IMR-90 (cell line): Measurements from ENCODE around the gene NCAPH2. TPM values are rescaled to one million over a fixed set of nuclear protein-coding genes. Genes with fewer than 3 reads are reported as not detected.

ENCODE experiments used
- ATAC-seq: fragments of 200-7000 bp; cut with Tn5 transposase; 2 replicates; pipeline ENCODE4 v1.9.1; 2020; ENCODE audit warnings: low read depth, mild to moderate bottlenecking, moderate library complexity
- BruUV-seq: library from RNA; stranded (reverse); fragments of 400-500 nt; replicated peaks from 2 replicates; lab custom pipeline; 2021; lab: Mats Ljungman, UMichigan
- CTCF ChIA-PET: fragments of 300-600 bp; formaldehyde crosslinking; extraction: SDS; loops from one replicate; lab custom pipeline; 2021; ENCODE audit warnings: antibody characterized with exemption; lab: Yijun Ruan, JAX
- POLR2A ChIA-PET: fragments of 300-600 bp; sonication (Branson Sonifier 250); formaldehyde crosslinking; loops from one replicate; lab custom pipeline; 2022; ENCODE audit warnings: antibody characterized with exemption; ENCODE audit not compliant: unreplicated experiment; lab: Charles Lee
- DNase-seq: peaks from one replicate; pipeline ENCODE4 v3.0.0; 2013
- H2AFZ ChIP-seq: replicated peaks from 2 replicates; pipeline ENCODE3; 2013; ENCODE audit warnings: low read length, mild to moderate bottlenecking; ENCODE audit not compliant: poor library complexity
- H2AK5ac ChIP-seq: 2 replicates; pipeline ENCODE4 v1.6.1; 2013; ENCODE audit warnings: low read depth, low read length, inconsistent platforms
- H2AK9ac ChIP-seq: replicated peaks from 2 replicates; pipeline ENCODE3; 2013; ENCODE audit warnings: mild to moderate bottlenecking, low read depth, low read length, moderate library complexity; ENCODE audit not compliant: poor library complexity
- H2BK120ac ChIP-seq: 2 replicates; pipeline ENCODE4 v1.6.1; 2013; ENCODE audit warnings: low read depth, low read length, inconsistent platforms
- H2BK15ac ChIP-seq: 3 replicates; pipeline ENCODE4 v1.6.1; 2013; ENCODE audit warnings: low read depth, low read length, inconsistent platforms
- H2BK20ac ChIP-seq: 2 replicates; pipeline ENCODE4 v1.6.1; 2013; ENCODE audit warnings: low read depth, mild to moderate bottlenecking, inconsistent platforms, low read length, moderate library complexity
- H2BK5ac ChIP-seq: 2 replicates; pipeline ENCODE4 v1.6.1; 2013; ENCODE audit warnings: mild to moderate bottlenecking, low read depth, low read length, inconsistent platforms; ENCODE audit not compliant: poor library complexity, severe bottlenecking
- H3K14ac ChIP-seq: replicated peaks from 2 replicates; pipeline ENCODE4 v1.6.1; 2013; ENCODE audit warnings: low read depth, low read length, inconsistent platforms
- H3K18ac ChIP-seq: 2 replicates; pipeline ENCODE4 v1.6.1; 2013; ENCODE audit warnings: low read depth, low read length, control low read depth
- H3K23ac ChIP-seq: 2 replicates; pipeline ENCODE4 v1.6.1; 2013; ENCODE audit warnings: low read depth, low read length, inconsistent platforms
- H3K27ac ChIP-seq: 2 replicates; pipeline ENCODE4 v1.5.1; 2013; ENCODE audit warnings: mild to moderate bottlenecking, control low read depth, low read length; ENCODE audit not compliant: insufficient read depth
- H3K27me3 ChIP-seq: 2 replicates; pipeline ENCODE4 v1.6.1; 2013; ENCODE audit warnings: low read length; ENCODE audit not compliant: control insufficient read depth, insufficient read depth
- H3K36me3 ChIP-seq: 2 replicates; pipeline ENCODE4 v1.6.1; 2013; ENCODE audit warnings: low read length, mixed read lengths; ENCODE audit not compliant: control insufficient read depth, insufficient read depth
- H3K4ac ChIP-seq: 2 replicates; pipeline ENCODE4 v1.6.1; 2013; ENCODE audit warnings: low read depth, low read length, inconsistent platforms
- H3K4me1 ChIP-seq: 2 replicates; pipeline ENCODE4 v1.6.1; 2013; ENCODE audit warnings: low read length, mixed read lengths; ENCODE audit not compliant: control insufficient read depth, insufficient read depth
- H3K4me2 ChIP-seq: 2 replicates; pipeline ENCODE4 v1.6.1; 2013; ENCODE audit warnings: low read depth, mild to moderate bottlenecking, control low read depth, low read length, moderate library complexity
- H3K4me3 ChIP-seq: 2 replicates; pipeline ENCODE4 v1.5.1; 2013; ENCODE audit warnings: low read depth, mild to moderate bottlenecking, control low read depth, low read length, moderate library complexity; ENCODE audit not compliant: insufficient read depth
- H3K56ac ChIP-seq: 2 replicates; pipeline ENCODE4 v1.6.1; 2013; ENCODE audit warnings: low read length, inconsistent platforms; ENCODE audit not compliant: insufficient read depth; ENCODE audit errors: extremely low read depth
- H3K79me1 ChIP-seq, 2 experiments: 2 replicates each; pipeline ENCODE4 v1.6.1; 2013; ENCODE audit warnings: low read length in 2 of 2, inconsistent platforms in 1 of 2, low read depth in 1 of 2
- H3K9ac ChIP-seq: 2 replicates; pipeline ENCODE4 v1.6.1; 2013; ENCODE audit warnings: low read depth, low read length, control low read depth
- H3K9me1 ChIP-seq: 2 replicates; pipeline ENCODE4 v1.6.1; 2013; ENCODE audit warnings: low read length, inconsistent platforms; ENCODE audit not compliant: insufficient read depth
- H3K9me3 ChIP-seq: 2 replicates; pipeline ENCODE4 v1.6.1; 2013; ENCODE audit warnings: low read length; ENCODE audit not compliant: control insufficient read depth, insufficient read depth
- H4K20me1 ChIP-seq: 2 replicates; pipeline ENCODE4 v1.6.1; 2013; ENCODE audit warnings: low read length, inconsistent platforms; ENCODE audit not compliant: insufficient read depth
- H4K5ac ChIP-seq: 2 replicates; pipeline ENCODE4 v1.6.1; 2013; ENCODE audit warnings: mild to moderate bottlenecking, low read depth, low read length, control low read depth
- H4K8ac ChIP-seq, 2 experiments: 2 replicates each; pipeline ENCODE4 v1.6.1; 2013; ENCODE audit warnings: low read depth in 2 of 2, low read length in 2 of 2, control low read depth in 1 of 2, inconsistent platforms in 1 of 2
- H4K91ac ChIP-seq: 2 replicates; pipeline ENCODE4 v1.6.1; 2013; ENCODE audit warnings: low read depth, low read length, inconsistent platforms; ENCODE audit not compliant: insufficient read depth
- BHLHE40 ChIP-seq: fragments of 150-350 bp; IDR thresholded peaks from 2 replicates; pipeline ENCODE4 v1.6.1; 2016; ENCODE audit warnings: mild to moderate bottlenecking, low read depth, low read length
- CEBPB ChIP-seq: IDR thresholded peaks from 2 replicates; pipeline ENCODE4 v1.6.1; 2012; ENCODE audit warnings: low read depth, low read length, improper control_type of control experiment
- CHD1 ChIP-seq: IDR thresholded peaks from 2 replicates; pipeline ENCODE4 v1.6.1; 2012; ENCODE audit warnings: low read depth, low read length, improper control_type of control experiment
- FOS ChIP-seq: fragments of 150-350 bp; IDR thresholded peaks from 2 replicates; pipeline ENCODE4 v1.6.1; 2016; ENCODE audit warnings: low read depth, low read length
- MAFK ChIP-seq: IDR thresholded peaks from 2 replicates; pipeline ENCODE4 v1.6.1; 2012; ENCODE audit warnings: low read depth, low read length, improper control_type of control experiment
- MAZ ChIP-seq: IDR thresholded peaks from 2 replicates; pipeline ENCODE4 v1.6.1; 2012; ENCODE audit warnings: low read depth, mild to moderate bottlenecking, low read length, improper control_type of control experiment, moderate library complexity, borderline replicate concordance
- MXI1 ChIP-seq: IDR thresholded peaks from 2 replicates; pipeline ENCODE4 v1.6.1; 2012; ENCODE audit warnings: low read depth, mild to moderate bottlenecking, low read length, moderate library complexity, borderline replicate concordance
- NFE2L2 ChIP-seq: fragments of 150-350 bp; IDR thresholded peaks from 2 replicates; pipeline ENCODE4 v1.6.1; 2016; ENCODE audit warnings: low read depth, mild to moderate bottlenecking, low read length
- RAD21 ChIP-seq: IDR thresholded peaks from 2 replicates; pipeline ENCODE4 v1.6.1; 2012; ENCODE audit warnings: low read length, improper control_type of control experiment
- RCOR1 ChIP-seq: IDR thresholded peaks from 2 replicates; pipeline ENCODE4 v1.6.1; 2012; ENCODE audit warnings: mild to moderate bottlenecking, low read length, improper control_type of control experiment; ENCODE audit not compliant: insufficient replicate concordance
- RFX5 ChIP-seq: IDR thresholded peaks from 2 replicates; pipeline ENCODE4 v1.8.0; 2012; ENCODE audit warnings: low read depth, mild to moderate bottlenecking, low read length, moderate library complexity
- SMC3 ChIP-seq: fragments of 150-350 bp; IDR thresholded peaks from 2 replicates; pipeline ENCODE4 v1.6.1; 2016; ENCODE audit warnings: low read depth, mild to moderate bottlenecking, antibody characterized with exemption, low read length, moderate library complexity
- WGBS, 2 experiments: methylation state at CpG; one replicate each; pipeline versions ENCODE4 v1.1.5 to v1.1.7; 2013; ENCODE audit warnings: missing lambda C conversion rate in 2 of 2; ENCODE audit not compliant: insufficient read length in 1 of 2; ENCODE audit errors: extremely low coverage in 2 of 2; 5-methylcytosine and 5-hydroxymethylcytosine counted together
- dilution Hi-C: fragments of 300-500 bp; cut with HindIII; formaldehyde crosslinking; loops from one replicate; pipeline ENCODE4 v1.14.3; 2018; ENCODE audit warnings: low sequenced_read_pairs; ENCODE audit not compliant: unreplicated experiment
- in situ Hi-C: fragments of 300-500 bp; cut with MboI; formaldehyde crosslinking; loops from 3 replicates; pipeline ENCODE4 v1.14.3; 2019; ENCODE audit warnings: low sequenced_read_pairs, inconsistent platforms, mixed read lengths
- intact Hi-C: fragments of 100-400 bp; cut with micrococcal nuclease; formaldehyde crosslinking; loops from 2 replicates; pipeline ENCODE4 v1.10.0; 2022
- polyA plus RNA-seq, 3 experiments: library from polyadenylated mRNA; depleted of rRNA; stranded (reverse); fragments of >200 nt; gene quantifications; 2 replicates each; pipeline ENCODE4 v1.2.3, GENCODE V29; 2012; ENCODE audit warnings: low replicate concordance in 1 of 3
- total RNA-seq: library from RNA; depleted of rRNA; stranded (reverse); fragments of >200 nt; gene quantifications from 2 replicates; pipeline ENCODE4 v1.2.3, GENCODE V29; 2012
- TF ChIP-seq, protein P1 (sequence below): fragments of 150-350 bp; IDR thresholded peaks from 2 replicates; pipeline ENCODE4 v1.6.1; 2016; ENCODE audit warnings: low read depth, mild to moderate bottlenecking, low read length, moderate library complexity, borderline replicate concordance
- TF ChIP-seq, protein P2 (sequence below): fragments of 150-350 bp; IDR thresholded peaks from 2 replicates; pipeline ENCODE4 v1.6.1; 2017; ENCODE audit warnings: mild to moderate bottlenecking, antibody characterized with exemption, low read length, low read depth

The NCAPH2 gene
- total and polyA plus RNA-seq, 2 of the 4 experiments (the other 2 are of a cell fraction), result 30.2 to 38.5 TPM

DNA sequence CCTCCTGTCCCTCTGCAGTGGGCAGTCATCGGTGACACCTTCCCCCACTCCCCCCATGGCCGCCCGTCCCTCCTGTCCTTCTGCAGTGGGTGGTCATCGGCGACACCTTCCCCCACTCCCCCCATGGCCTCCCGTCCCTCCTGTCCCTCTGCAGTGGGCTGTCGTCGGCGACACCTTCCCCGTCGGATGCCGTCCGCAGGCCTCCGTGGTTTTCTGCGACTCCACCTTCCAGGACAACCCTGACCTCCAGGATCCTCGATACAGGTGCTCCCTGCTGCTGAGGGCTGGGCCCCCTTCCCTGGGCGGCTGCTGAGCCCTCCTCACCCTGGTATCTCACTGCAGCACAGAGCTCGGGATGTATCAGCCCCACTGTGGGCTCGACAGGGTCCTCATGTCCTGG lies 19.1 kb upstream of the NCAPH2 start:
- H3K4ac ChIP-seq, result no peak overlapping the region
- no peaks in the 10 kb centered on the region for H3K9me3 ChIP-seq
- TF ChIP-seq CHD1 (no peak), MAZ (no peak), NFE2L2 (no peak), MAFK (no peak), FOS (no peak), SMC3 (no peak), MXI1 (no peak), RCOR1 (no peak), RAD21 (no peak), RFX5 (no peak), BHLHE40 (no peak), CEBPB (no peak)
- TF ChIP-seq, protein P1, sequence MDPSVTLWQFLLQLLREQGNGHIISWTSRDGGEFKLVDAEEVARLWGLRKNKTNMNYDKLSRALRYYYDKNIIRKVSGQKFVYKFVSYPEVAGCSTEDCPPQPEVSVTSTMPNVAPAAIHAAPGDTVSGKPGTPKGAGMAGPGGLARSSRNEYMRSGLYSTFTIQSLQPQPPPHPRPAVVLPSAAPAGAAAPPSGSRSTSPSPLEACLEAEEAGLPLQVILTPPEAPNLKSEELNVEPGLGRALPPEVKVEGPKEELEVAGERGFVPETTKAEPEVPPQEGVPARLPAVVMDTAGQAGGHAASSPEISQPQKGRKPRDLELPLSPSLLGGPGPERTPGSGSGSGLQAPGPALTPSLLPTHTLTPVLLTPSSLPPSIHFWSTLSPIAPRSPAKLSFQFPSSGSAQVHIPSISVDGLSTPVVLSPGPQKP, result no peak
- TF ChIP-seq, protein P2, sequence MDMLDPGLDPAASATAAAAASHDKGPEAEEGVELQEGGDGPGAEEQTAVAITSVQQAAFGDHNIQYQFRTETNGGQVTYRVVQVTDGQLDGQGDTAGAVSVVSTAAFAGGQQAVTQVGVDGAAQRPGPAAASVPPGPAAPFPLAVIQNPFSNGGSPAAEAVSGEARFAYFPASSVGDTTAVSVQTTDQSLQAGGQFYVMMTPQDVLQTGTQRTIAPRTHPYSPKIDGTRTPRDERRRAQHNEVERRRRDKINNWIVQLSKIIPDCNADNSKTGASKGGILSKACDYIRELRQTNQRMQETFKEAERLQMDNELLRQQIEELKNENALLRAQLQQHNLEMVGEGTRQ, result no peak
- H2BK5ac ChIP-seq, result no peak overlapping the region
- DNase-seq (no peak), ATAC-seq (no peak)
- H3K18ac ChIP-seq, result no peak overlapping the region
- no peaks in the 10 kb centered on the region for H3K79me1 ChIP-seq
- H2AK5ac ChIP-seq, result no peak overlapping the region
- ChIA-PET POLR2A (no interaction called here), CTCF (no interaction called here)
- no peak overlapping the region for H2BK120ac ChIP-seq
- dilution Hi-C loops (no loop called here), in situ Hi-C loops (no loop called here), intact Hi-C loops (no loop called here)
- no peaks in the 10 kb centered on the region; the same call in 1 of the 2 replicates for H3K27me3 ChIP-seq
- H4K20me1 ChIP-seq, result no peaks in the 10 kb centered on the region; the same call in 1 of the 2 replicates
- H3K14ac ChIP-seq, result no peak overlapping the region
- H3K4me3 ChIP-seq, result no peak overlapping the region
- no peak overlapping the region for H3K27ac ChIP-seq
- H2AK9ac ChIP-seq, result no peak overlapping the region
- no TSS peak for BruUV-seq
- no peak overlapping the region for H3K56ac ChIP-seq
- H3K9ac ChIP-seq, result no peak overlapping the region
- WGBS, 2 experiments, result 41% methylated on average over 10 of the region's 19 CpGs; no CpG with 5 or more reads in 1 of the 2 experiments
- no peaks in the 10 kb centered on the region for H3K4me1 ChIP-seq
- no peak overlapping the region for H4K8ac ChIP-seq
- H3K4me2 ChIP-seq, result no peak overlapping the region
- H3K9me1 ChIP-seq, result no peaks in the 10 kb centered on the region
- no peak overlapping the region for H2BK20ac ChIP-seq
- H4K5ac ChIP-seq, result no peak overlapping the region
- no peak overlapping the region for H3K23ac ChIP-seq
- no peaks in the 10 kb centered on the region for H3K36me3 ChIP-seq
- H4K91ac ChIP-seq, result no peak overlapping the region
- H2AFZ ChIP-seq, result no peak overlapping the region
- no peak overlapping the region for H2BK15ac ChIP-seq
